Pancreas (tissue), 10 donors: ENCODE results near the gene GUCD1. TPM values are rescaled to one million over a fixed set of nuclear protein-coding genes. Genes with fewer than 3 reads are reported as not detected.

Source experiments
- ATAC-seq, 4 donors: fragments of 200-7000 bp; cut with Tn5 transposase; one replicate each; pipeline versions ENCODE4 v1.8.0 to v1.9.1; 2020; ENCODE audit warnings: mild to moderate bottlenecking in 4 of 4, moderate library complexity in 4 of 4
- DNase-seq, 6 donors: peaks; one replicate each; pipeline ENCODE4 v3.0.0-alpha.2; 2020
- FAIRE-seq: peaks from 2 replicates; lab custom pipeline; 2012; peaks lifted over from hg19 to GRCh38; lab: Jason Lieb, UNC
- H3K27ac ChIP-seq, 4 donors: fragments of 200-600 bp; sonication (generic); 1 replicate in 3 of 4; 2 replicates in 1 of 4; pipeline versions ENCODE4 v1.5.0 to v1.8.0; 2020
- H3K27me3 ChIP-seq, 4 donors: fragments of 200-600 bp; one replicate each; pipeline ENCODE4 v1.8.0; 2021
- H3K36me3 ChIP-seq, 3 donors: fragments of 200-600 bp; sonication (generic) in 1 of 3; one replicate each; pipeline versions ENCODE4 v1.5.0 to v1.8.0; 2020 to 2021
- H3K4me1 ChIP-seq, 3 donors: fragments of 200-600 bp; one replicate each; pipeline ENCODE4 v1.8.0; 2021
- H3K4me3 ChIP-seq, 4 donors: fragments of 200-600 bp; sonication (generic) in 2 of 4; one replicate each; pipeline versions ENCODE4 v1.5.0 to v1.8.0; 2020 to 2021
- H3K9me3 ChIP-seq, 4 donors: fragments of 200-600 bp; one replicate each; pipeline ENCODE4 v1.8.0; 2021
- WGBS, 2 donors: extraction: QIAGEN DNeasy Blood & Tissue Kit; methylation state at CpG; one replicate each; pipeline ENCODE4 v1.1.7; 2013; 5-methylcytosine and 5-hydroxymethylcytosine counted together
- intact Hi-C, 3 donors: fragments of 100-400 bp; cut with DNase I; formaldehyde crosslinking; loops; one replicate each; pipeline versions ENCODE4 v1.11.1 to v1.14.2; 2022
- polyA plus RNA-seq, 2 donors: library from polyadenylated mRNA; stranded (reverse); fragments of 200-250 nt; gene quantifications; one replicate each; pipeline ENCODE4 v1.2.3, GENCODE V29; 2013
- total RNA-seq, 6 donors: library from RNA; stranded (reverse); fragmentation: NEBNext Ultra II Directional in 4 of 6; extraction: Animal tissue kit (Norgen Biotek cat#: 25700) in 4 of 6; gene quantifications; one replicate each; pipeline versions ENCODE4 v1.2.1 to v1.2.4, GENCODE V29; 2021 to 2023
- TF ChIP-seq, protein P1 (sequence below), 4 donors: fragments of 200-600 bp; sonication (generic) in 3 of 4; IDR thresholded peaks; one replicate each; pipeline versions ENCODE4 v1.5.0 to v1.8.0; 2021; ENCODE audit warnings: antibody characterized with exemption in 4 of 4
- donor health status: healthy with polysubstance abuse.
- donor health status: DM: no; HTN: no; CAD: no; lungs with moderate emphysema.
- donor health status: DM: no; HTN: no; CAD: no.
- donor health status: control.
- donor health status: control.
- donor health status: Bipolar disorder and iron deficiency.
- donor health status: DM: yes; HTN: yes; CAD: no.
- donor health status: DM: no; HTN: no; CAD: no.
- donor health status: DM: no; HTN: no; CAD: no.
- donor health status: DM: yes; HTN: yes; CAD: no.

The GUCD1 gene
- total and polyA plus RNA-seq, 8 donors, result 39.9 to 55.2 (median 45.9) TPM

- peaks cover 19 to 25% (median 20%) of the 10 kb centered on the region in 3 donors for H3K4me1 ChIP-seq
- H3K36me3 ChIP-seq, result peaks cover under 1 to 58% (median 35%) of the 10 kb centered on the region in 3 donors
- WGBS, 2 donors, result 57 to 63% methylated on average over 7 of the region's 7 CpGs
- DNase-seq (peak in 1 of 6 donors; percentile 57), FAIRE-seq (no peak), ATAC-seq (no peak)
- intact Hi-C loops, result no loop called here
- no peak overlapping the region for H3K4me3 ChIP-seq
- no peaks in the 10 kb centered on the region for H3K9me3 ChIP-seq
- no peaks in the 10 kb centered on the region for H3K27me3 ChIP-seq
- TF ChIP-seq, protein P1, sequence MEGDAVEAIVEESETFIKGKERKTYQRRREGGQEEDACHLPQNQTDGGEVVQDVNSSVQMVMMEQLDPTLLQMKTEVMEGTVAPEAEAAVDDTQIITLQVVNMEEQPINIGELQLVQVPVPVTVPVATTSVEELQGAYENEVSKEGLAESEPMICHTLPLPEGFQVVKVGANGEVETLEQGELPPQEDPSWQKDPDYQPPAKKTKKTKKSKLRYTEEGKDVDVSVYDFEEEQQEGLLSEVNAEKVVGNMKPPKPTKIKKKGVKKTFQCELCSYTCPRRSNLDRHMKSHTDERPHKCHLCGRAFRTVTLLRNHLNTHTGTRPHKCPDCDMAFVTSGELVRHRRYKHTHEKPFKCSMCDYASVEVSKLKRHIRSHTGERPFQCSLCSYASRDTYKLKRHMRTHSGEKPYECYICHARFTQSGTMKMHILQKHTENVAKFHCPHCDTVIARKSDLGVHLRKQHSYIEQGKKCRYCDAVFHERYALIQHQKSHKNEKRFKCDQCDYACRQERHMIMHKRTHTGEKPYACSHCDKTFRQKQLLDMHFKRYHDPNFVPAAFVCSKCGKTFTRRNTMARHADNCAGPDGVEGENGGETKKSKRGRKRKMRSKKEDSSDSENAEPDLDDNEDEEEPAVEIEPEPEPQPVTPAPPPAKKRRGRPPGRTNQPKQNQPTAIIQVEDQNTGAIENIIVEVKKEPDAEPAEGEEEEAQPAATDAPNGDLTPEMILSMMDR (IDR thresholded peaks at IDR 0.05), result no peak
- peak overlapping the region in 1 of 4 donors; percentile 27 for H3K27ac ChIP-seq
Observed at GRCh38 chr22:24543185-24543601, 11.7 kb downstream of the GUCD1 start.

GRCh38 chr22:24542641-24543040 lies 12.3 kb downstream of the GUCD1 start:
- ATAC-seq (peak; percentile 58 to 85 (median 72)), DNase-seq (peak; percentile 58 to 88 (median 76)), FAIRE-seq (no peak)
- H3K27ac ChIP-seq, result peak overlapping the region in 1 of 4 donors; percentile 27
- WGBS, 2 donors, result 25 to 40% methylated on average over 9 of the region's 9 CpGs
- intact Hi-C loops, result no loop called here
- no peak overlapping the region for H3K4me3 ChIP-seq
- H3K36me3 ChIP-seq, result peaks cover 0 to 53% (median 33%) of the 10 kb centered on the region in 3 donors
- TF ChIP-seq, protein P1 (IDR thresholded peaks at IDR 0.05), result no peak
- peaks cover 19 to 25% (median 20%) of the 10 kb centered on the region in 3 donors for H3K4me1 ChIP-seq
- H3K27me3 ChIP-seq, result no peaks in the 10 kb centered on the region
- H3K9me3 ChIP-seq, result no peaks in the 10 kb centered on the region

DNA sequence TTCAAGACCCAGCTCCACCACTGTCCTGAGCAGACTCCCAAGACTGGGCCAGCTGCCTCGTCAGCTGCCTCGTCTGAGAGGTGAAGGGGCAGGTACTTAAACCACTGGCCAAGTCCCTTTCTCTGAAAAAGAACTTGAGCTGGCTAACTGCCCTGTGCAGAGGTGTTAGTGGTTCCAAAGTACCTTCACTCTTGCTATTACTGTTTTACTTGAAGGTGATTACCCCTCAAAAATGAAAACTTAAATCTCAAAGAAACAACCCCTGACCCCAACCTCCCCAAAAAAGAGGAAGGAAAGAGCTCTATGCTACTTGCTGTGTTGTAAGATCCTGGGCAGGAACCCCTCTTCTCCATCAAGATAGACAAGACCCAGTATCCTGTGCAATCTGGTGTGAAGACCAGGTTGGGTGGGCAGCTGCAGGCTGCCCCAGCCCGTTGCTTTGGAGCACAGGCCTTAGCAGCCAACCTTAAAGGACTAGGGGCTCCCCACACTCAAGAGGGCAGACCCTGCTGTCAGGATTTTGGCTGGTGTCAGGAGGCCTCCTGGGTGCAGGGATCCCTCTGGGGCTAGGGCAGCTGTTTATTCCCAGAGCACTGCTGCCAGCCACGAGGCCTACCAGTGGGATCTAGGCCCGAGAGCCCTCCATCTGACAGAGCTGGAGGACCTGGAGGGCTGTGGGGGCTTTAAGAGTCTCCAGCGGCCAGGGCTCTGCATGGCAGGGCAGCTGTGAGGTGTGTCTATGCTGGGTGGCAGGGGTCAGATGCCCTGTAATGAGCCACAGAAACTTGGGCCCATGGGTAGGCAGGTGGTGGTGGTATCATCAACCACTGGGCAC lies 13.0 kb downstream of the GUCD1 start:
- TF ChIP-seq, protein P1 (IDR thresholded peaks at IDR 0.05), result no peak
- FAIRE-seq, result no peak
- H3K4me1 ChIP-seq, result peaks cover 19 to 25% (median 20%) of the 10 kb centered on the region in 3 donors
- no peak overlapping the region for H3K27ac ChIP-seq
- no peaks in the 10 kb centered on the region for H3K27me3 ChIP-seq
- peak in 1 of 6 donors; percentile 31 for DNase-seq
- intact Hi-C loops, result no loop called here
- H3K4me3 ChIP-seq, result no peak overlapping the region
- H3K9me3 ChIP-seq, result no peaks in the 10 kb centered on the region
- WGBS, 2 donors, result 59 to 71% methylated on average over 6 of the region's 6 CpGs
- H3K36me3 ChIP-seq, result peaks cover 0 to 45% (median 27%) of the 10 kb centered on the region in 3 donors
- no peak for ATAC-seq

GRCh38 chr22:24540470-24540869 lies 14.5 kb downstream of the GUCD1 start:
- ATAC-seq, result no peak
- H3K36me3 ChIP-seq, result peaks cover 0 to 41% (median 22%) of the 10 kb centered on the region in 3 donors
- no peak overlapping the region for H3K27ac ChIP-seq
- H3K4me3 ChIP-seq, result no peak overlapping the region
- no peak for FAIRE-seq
- 91 to 97% methylated on average over 2 of the region's 2 CpGs for WGBS, 2 donors
- no peaks in the 10 kb centered on the region for H3K9me3 ChIP-seq
- H3K27me3 ChIP-seq, result no peaks in the 10 kb centered on the region
- DNase-seq, result no peak
- TF ChIP-seq, protein P1 (IDR thresholded peaks at IDR 0.05), result no peak
- H3K4me1 ChIP-seq, result peaks cover 19 to 23% (median 20%) of the 10 kb centered on the region in 3 donors
- intact Hi-C loops, result no loop called here
